GM12878 (cell line): Measurements from ENCODE around the gene PKHD1. TPM values are rescaled to one million over a fixed set of nuclear protein-coding genes. Genes with fewer than 3 reads are reported as not detected.

Source experiments
- ATAC-seq: fragments of 200-7000 bp; cut with Tn5 transposase; 3 replicates; pipeline ENCODE4 v1.9.1; 2020; ENCODE audit warnings: mild to moderate bottlenecking, moderate library complexity
- BruUV-seq: library from RNA; stranded (reverse); fragments of 400-500 nt; replicated peaks from 2 replicates; lab custom pipeline; 2021; lab: Mats Ljungman, UMichigan
- CTCF ChIA-PET: fragments of 300-600 bp; sonication (Branson Sonifier 250); formaldehyde crosslinking; extraction: SDS; loops from one replicate; lab custom pipeline; 2021; ENCODE audit warnings: inconsistent platforms; lab: Yijun Ruan, JAX
- POLR2A ChIA-PET: fragments of 350-600 bp; formaldehyde crosslinking; extraction: SDS; loops from one replicate; lab custom pipeline; 2021; ENCODE audit warnings: inconsistent platforms; lab: Charles Lee
- RAD21 ChIA-PET: fragments of 300-600 bp; sonication (Branson Sonifier 250); formaldehyde crosslinking; loops from one replicate; lab custom pipeline; 2023; ENCODE audit warnings: antibody characterized with exemption; ENCODE audit not compliant: unreplicated experiment; lab: Charles Lee
- SMC1A ChIA-PET: fragments of 300-600 bp; sonication (Branson Sonifier 250); formaldehyde crosslinking; loops from one replicate; lab custom pipeline; 2023; ENCODE audit not compliant: unreplicated experiment, uncharacterized antibody; lab: Charles Lee
- DNase-seq: peaks from one replicate; pipeline ENCODE4 v3.0.0-alpha.2; 2011; ENCODE audit warnings: low read depth, low spot score
- FAIRE-seq: peaks from 3 replicates; lab custom pipeline; 2011; peaks lifted over from hg19 to GRCh38; lab: Jason Lieb, UNC
- H2AFZ ChIP-seq: 2 replicates; pipeline ENCODE4 v1.6.0; 2011; ENCODE audit warnings: low read depth, low read length, control low read depth; ENCODE audit not compliant: control insufficient read depth
- H3K27ac ChIP-seq: 2 replicates; pipeline ENCODE4 v1.5.1; 2011; ENCODE audit warnings: control low read depth; ENCODE audit not compliant: control insufficient read depth, insufficient read depth
- H3K27me3 ChIP-seq, 2 experiments: replicated peaks in 1 of 2; 2 replicates each; pipeline versions ENCODE4 v1.6.0 to v1.6.1; 2011; ENCODE audit warnings: low read length in 1 of 2; ENCODE audit not compliant: control insufficient read depth in 2 of 2, insufficient read depth in 2 of 2
- H3K36me3 ChIP-seq, 2 experiments: 2 replicates each; pipeline ENCODE4 v1.5.1; 2011; ENCODE audit warnings: low read length in 1 of 2; ENCODE audit not compliant: control insufficient read depth in 2 of 2, insufficient read depth in 2 of 2
- H3K4me1 ChIP-seq: 2 replicates; pipeline ENCODE4 v1.6.1; 2011; ENCODE audit warnings: mild to moderate bottlenecking, low read length, moderate library complexity, mixed read lengths; ENCODE audit not compliant: control insufficient read depth, insufficient read depth
- H3K4me2 ChIP-seq: 2 replicates; pipeline ENCODE4 v1.6.0; 2011; ENCODE audit warnings: control low read depth; ENCODE audit not compliant: control insufficient read depth, insufficient read depth
- H3K4me3 ChIP-seq: fragments of 200-600 bp; sonication (generic); 2 replicates; pipeline ENCODE4 v1.5.1; 2016
- H3K79me2 ChIP-seq: 2 replicates; pipeline ENCODE4 v1.6.0; 2011; ENCODE audit warnings: low read length; ENCODE audit not compliant: control insufficient read depth, insufficient read depth
- H3K9ac ChIP-seq: 2 replicates; pipeline ENCODE4 v1.8.0; 2011; ENCODE audit warnings: low read length, control low read depth, mixed read lengths; ENCODE audit not compliant: control insufficient read depth, insufficient read depth
- H3K9me3 ChIP-seq: replicated peaks from 3 replicates; pipeline ENCODE4 v1.5.1; 2011; ENCODE audit warnings: mild to moderate bottlenecking, low read length; ENCODE audit not compliant: control insufficient read depth, insufficient read depth
- H4K20me1 ChIP-seq: 2 replicates; pipeline ENCODE4 v1.6.0; 2011; ENCODE audit not compliant: control insufficient read depth, insufficient read depth
- ATF3 ChIP-seq: IDR thresholded peaks from 2 replicates; pipeline ENCODE4 v1.6.1; 2011; ENCODE audit warnings: low read depth, mild to moderate bottlenecking, low read length, moderate library complexity, borderline replicate concordance; ENCODE audit errors: extremely low read depth
- CBX5 ChIP-seq: sonication (generic); IDR thresholded peaks from 2 replicates; pipeline ENCODE4 v1.6.1; 2016; ENCODE audit warnings: low read depth, moderate library complexity, mild to moderate bottlenecking, inconsistent platforms
- CHD4 ChIP-seq: fragments of 200-600 bp; sonication (generic); IDR thresholded peaks from 2 replicates; pipeline ENCODE4 v1.6.1; 2016; ENCODE audit warnings: mild to moderate bottlenecking
- E2F4 ChIP-seq: IDR thresholded peaks from 2 replicates; pipeline ENCODE4 v1.6.1; 2012; ENCODE audit warnings: low read depth, low read length, improper control_type of control experiment
- GABPA ChIP-seq: IDR thresholded peaks from 2 replicates; pipeline ENCODE4 v1.6.1; 2014; ENCODE audit warnings: antibody characterized with exemption, low read depth, mild to moderate bottlenecking, inconsistent platforms
- HSF1 ChIP-seq: fragments of 150-350 bp; IDR thresholded peaks from 2 replicates; pipeline ENCODE4 v1.6.1; 2014; ENCODE audit warnings: mild to moderate bottlenecking, low read depth, low read length
- IRF4 ChIP-seq: IDR thresholded peaks from 2 replicates; pipeline ENCODE4 v1.6.1; 2011; ENCODE audit warnings: low read depth, low read length
- JUNB ChIP-seq: IDR thresholded peaks from 2 replicates; pipeline ENCODE4 v1.6.1; 2016; ENCODE audit warnings: antibody characterized with exemption, mild to moderate bottlenecking
- KDM1A ChIP-seq: fragments of 200-600 bp; sonication (generic); IDR thresholded peaks from 2 replicates; pipeline ENCODE4 v1.6.1; 2016; ENCODE audit warnings: borderline replicate concordance
- RAD51 ChIP-seq: fragments of 450-650 bp; IDR thresholded peaks from 2 replicates; pipeline ENCODE4 v1.6.1; 2016; ENCODE audit warnings: moderate library complexity, mild to moderate bottlenecking, inconsistent platforms
- RB1 ChIP-seq: fragments of 450-650 bp; formaldehyde crosslinking; IDR thresholded peaks from 2 replicates; pipeline ENCODE4 v1.6.1; 2017; ENCODE audit warnings: mild to moderate bottlenecking, borderline replicate concordance
- SUPT20H ChIP-seq: IDR thresholded peaks from 2 replicates; pipeline ENCODE4 v1.6.1; 2011; ENCODE audit warnings: low read depth, mild to moderate bottlenecking, low read length, moderate library complexity, borderline replicate concordance; ENCODE audit not compliant: control insufficient read depth
- WGBS: methylation state at CpG from one replicate; pipeline ENCODE4 v1.1.6; 2016; ENCODE audit warnings: low lambda C conversion rate; ENCODE audit not compliant: insufficient replicate concordance, insufficient coverage; ENCODE audit errors: missing lambda C conversion rate; 5-methylcytosine and 5-hydroxymethylcytosine counted together
- in situ Hi-C: fragments of 300-500 bp; cut with MboI; formaldehyde crosslinking; loops from 9 replicates; pipeline ENCODE4 v1.14.3; 2018; ENCODE audit warnings: mixed read lengths
- intact Hi-C: fragments of 100-400 bp; cut with micrococcal nuclease; formaldehyde crosslinking; loops from one replicate; pipeline ENCODE4 v1.14.2; 2022; ENCODE audit not compliant: unreplicated experiment
- polyA plus RNA-seq, 11 experiments: library from polyadenylated mRNA; depleted of rRNA in 4 of 11; unstranded in 6 of 11; stranded (reverse) in 5 of 11; fragments of >200 nt; fragmentation: Nextera tagmentation in 4 of 11; fragmentation: Illumina TruSeq in 1 of 11; extraction: Ambion mirVana in 4 of 11; extraction: Trizol in 1 of 11; gene quantifications; 1 replicate in 1 of 11; 2 replicates in 10 of 11; pipeline versions ENCODE4 v1.2.1 to v1.2.3, GENCODE V29; 2011 to 2016; ENCODE audit warnings: inconsistent platforms in 2 of 11, missing spikeins in 2 of 11, low read depth in 1 of 11
- total RNA-seq, 4 experiments: library from RNA; depleted of rRNA in 3 of 4; stranded (reverse); fragments of >200 nt in 3 of 4; fragmentation: Illumina TruSeq in 1 of 4; extraction: Trizol in 1 of 4; gene quantifications; 2 replicates each; pipeline versions ENCODE4 v1.2.1 to v1.2.3, GENCODE V29; 2013 to 2021

The PKHD1 gene
- total and polyA plus RNA-seq, 10 of the 15 experiments (the other 5 are each of a cell fraction or from before 2014, with no cell fraction given) = under 0.01 to 0.90 (median 0.02) TPM; not detected in 1

GRCh38 chr6:51865996-51866395 is 221.4 kb downstream of the PKHD1 start:
- H3K4me1 ChIP-seq = no peaks in the 10 kb centered on the region
- no TSS peak for BruUV-seq
- no peak for ATAC-seq

More at GRCh38 chr6:51865996-51866395, 221.4 kb downstream of the PKHD1 start:
- FAIRE-seq = peak; percentile 18
- 0% methylated on average over 1 of the region's 1 CpG for WGBS
- Histone ChIP-seq H3K27ac (no peak overlapping the region), H3K27me3 (peaks cover 0 to 7% of the 10 kb centered on the region in 2 experiments; a peak in 1 of 4 replicates), H3K9me3 (no peaks in the 10 kb centered on the region), H3K4me2 (no peak overlapping the region), H3K4me3 (no peak overlapping the region), H4K20me1 (no peaks in the 10 kb centered on the region), H3K9ac (no peak overlapping the region), H3K36me3 (no peaks in the 10 kb centered on the region), H2AFZ (no peak overlapping the region), H3K79me2 (no peaks in the 10 kb centered on the region)
- CTCF ChIA-PET = interaction anchor here (1.5 kb wide), 1 partner anchor 10 kb away, joined by 5 read pairs; no protein-coding TSS in a partner anchor
- intact Hi-C loops = no loop called here
- SMC1A ChIA-PET = interaction anchor here (0.8 to 2.3 kb wide), 7 partner anchors 10 to 96 kb away, joined by 3 to 7 read pairs (median 4); no protein-coding TSS in a partner anchor
- POLR2A ChIA-PET = no interaction called here
- no peak for DNase-seq
- in situ Hi-C loops = no loop called here
- TF ChIP-seq JUNB (no peak), CHD4 (no peak), IRF4 (no peak), HSF1 (no peak), ATF3 (no peak), CBX5 (no peak), RB1 (no peak), KDM1A (no peak), SUPT20H (no peak), GABPA (no peak), RAD51 (no peak), E2F4 (no peak)
- RAD21 ChIA-PET = no interaction called here
